NT2/D1 (cell line): ENCODE results near the gene TMPRSS4.

Experiments used
- SUZ12 ChIP-seq: IDR thresholded peaks from 2 replicates; pipeline ENCODE4 v1.6.1; 2011; ENCODE audit not compliant: insufficient read length, insufficient read depth; ENCODE audit errors: extremely low read depth
- ZNF274 ChIP-seq: IDR thresholded peaks from 2 replicates; pipeline ENCODE4 v1.6.1; 2011; ENCODE audit warnings: mild to moderate bottlenecking, low read depth, low read length

- TF ChIP-seq ZNF274 (no peak), SUZ12 (no peak)
These were observed 31.7 kb upstream of the TMPRSS4 start for GRCh38 chr11:118045191-118045590.
